Stimulated activated CD8-positive, alpha-beta memory T cell treated with anti-CD3 and anti-CD28 coated beads, Interleukin-15, amount 100 ng/mL, for 24 hours (primary cell): Measurements from ENCODE around the gene RNF144A.
"Not testable (repeated sequence)": the region's sequence is repeated elsewhere in the genome, so short reads cannot be mapped to it uniquely, and the experiment has no call there.

Source experiments
- DNase-seq: peaks from one replicate; pipeline ENCODE4 v3.0.0-alpha.2; 2020; ENCODE audit warnings: low read depth

Gene RNF144A

GRCh38 chr2:6917071-6917760 lies at the start of gene RNF144A:
Gene RNF144A, plus strand, starts transcription at chr2:6917412. Its CDS starts 79,515 bp downstream, at chr2:6996927.
- DNase-seq: peak; percentile 68

DNA sequence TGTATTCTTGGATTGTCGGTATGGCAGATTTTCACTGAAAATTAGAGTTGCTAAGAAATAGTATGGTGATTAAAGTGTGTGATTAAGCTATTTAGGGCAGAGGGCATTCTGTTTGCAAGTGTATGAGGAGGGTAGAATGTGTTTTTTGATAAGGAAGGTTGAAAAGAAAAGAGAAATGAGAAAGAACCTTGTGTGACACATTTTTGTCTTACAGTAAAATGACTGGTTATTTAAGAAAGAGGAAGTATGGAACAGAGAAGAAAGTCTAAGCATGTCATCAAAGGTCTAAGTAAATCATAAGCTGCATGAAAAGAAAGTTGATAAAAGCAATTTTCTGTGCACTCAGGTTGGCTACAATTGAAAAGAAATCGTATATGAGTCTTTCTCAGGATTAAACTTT lies 44.8 kb upstream of the RNF144A start:
- no peak for DNase-seq

DNA sequence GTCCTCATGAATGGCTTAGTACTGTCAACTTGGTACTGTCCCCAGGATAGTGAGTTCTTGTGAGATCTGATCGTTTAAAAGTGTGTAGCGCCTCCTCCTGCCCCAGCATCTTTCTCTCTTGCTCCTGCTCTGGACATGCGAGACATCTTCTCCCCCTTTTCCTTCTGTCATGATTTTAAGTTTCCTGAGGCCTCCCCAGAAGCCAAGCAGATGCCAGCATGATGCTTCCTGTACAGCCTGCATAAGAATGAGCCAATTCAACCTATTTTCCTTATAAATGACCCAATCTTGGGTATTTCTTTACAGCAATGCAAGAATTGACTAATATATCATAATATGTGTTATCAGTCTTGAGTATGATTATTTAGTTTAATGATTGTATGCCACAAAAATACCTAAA lies 43.2 kb upstream of the RNF144A start:
- DNase-seq: no peak

GRCh38 chr2:6876309-6876708 lies 40.9 kb upstream of the RNF144A start:
- no peak for DNase-seq

GRCh38 chr2:6877402-6878304 lies 39.6 kb upstream of the RNF144A start, which contains the start of gene RSAD2:
Gene RSAD2, plus strand, starts transcription at chr2:6877777. Its CDS starts 24 bp downstream, at chr2:6877801.
- DNase-seq: no peak

- DNase-seq: no peak
These were observed 38.7 kb upstream of the RNF144A start for GRCh38 chr2:6878549-6878948.

DNA sequence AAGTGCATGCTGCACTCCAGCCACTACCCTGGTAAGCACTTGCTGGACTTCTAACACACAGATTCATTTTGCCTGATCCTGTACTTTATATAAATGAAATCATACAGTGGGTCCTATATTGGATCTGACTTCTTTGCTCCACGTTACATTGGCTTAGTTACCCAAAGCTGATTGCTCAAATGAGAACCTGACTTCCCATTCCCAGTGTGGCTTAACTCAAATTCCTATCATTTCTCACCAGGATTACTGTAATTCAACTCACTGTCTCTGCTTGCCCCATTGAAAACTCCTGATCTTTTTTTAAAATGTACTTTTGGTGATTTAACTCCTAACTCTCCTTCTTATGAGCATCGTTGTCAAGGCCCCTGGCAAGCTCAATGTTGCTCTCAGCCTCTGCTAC lies 38.2 kb upstream of the RNF144A start:
- DNase-seq: no peak

GRCh38 chr2:6880200-6880733 lies 36.9 kb upstream of the RNF144A start:
- DNase-seq: no peak

GRCh38 chr2:6881046-6881445 lies 36.2 kb upstream of the RNF144A start:
- no peak for DNase-seq

- no peak for DNase-seq
These were observed 35.7 kb upstream of the RNF144A start for GRCh38 chr2:6881516-6881915.

DNA sequence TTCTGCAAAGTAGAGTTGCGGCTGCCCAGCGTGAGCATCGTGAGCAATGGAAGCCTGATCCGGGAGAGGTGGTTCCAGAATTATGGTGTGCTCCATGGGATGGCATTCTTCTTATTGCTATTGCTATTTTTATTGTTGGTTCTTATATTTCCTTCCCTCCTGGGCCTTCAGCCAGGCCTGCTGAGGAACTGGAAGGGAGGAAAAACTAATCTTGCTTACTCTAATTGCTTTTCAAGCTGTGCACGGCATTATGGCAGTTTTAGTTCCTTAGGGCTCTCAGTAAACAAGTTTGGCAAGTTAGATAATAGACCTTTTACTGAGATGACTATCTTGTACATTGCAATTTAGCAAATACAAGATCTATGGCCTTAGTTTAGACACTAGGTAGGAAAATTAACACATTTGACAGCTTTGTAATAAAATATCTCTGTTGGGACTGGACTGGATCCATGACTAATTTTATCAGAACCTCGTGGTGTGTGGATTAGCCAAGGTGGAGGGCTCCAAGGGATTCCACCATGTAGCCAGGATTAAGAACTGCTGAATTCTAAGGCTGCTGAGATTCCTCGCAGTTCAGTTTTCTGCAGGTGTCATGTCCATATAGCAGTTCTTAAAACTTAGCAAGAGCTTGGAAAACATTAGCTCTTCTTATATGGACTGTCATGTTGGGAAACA lies 33.6 kb upstream of the RNF144A start:
- no peak for DNase-seq

- DNase-seq: no peak
These were observed 31.7 kb upstream of the RNF144A start for GRCh38 chr2:6885551-6885950.

DNA sequence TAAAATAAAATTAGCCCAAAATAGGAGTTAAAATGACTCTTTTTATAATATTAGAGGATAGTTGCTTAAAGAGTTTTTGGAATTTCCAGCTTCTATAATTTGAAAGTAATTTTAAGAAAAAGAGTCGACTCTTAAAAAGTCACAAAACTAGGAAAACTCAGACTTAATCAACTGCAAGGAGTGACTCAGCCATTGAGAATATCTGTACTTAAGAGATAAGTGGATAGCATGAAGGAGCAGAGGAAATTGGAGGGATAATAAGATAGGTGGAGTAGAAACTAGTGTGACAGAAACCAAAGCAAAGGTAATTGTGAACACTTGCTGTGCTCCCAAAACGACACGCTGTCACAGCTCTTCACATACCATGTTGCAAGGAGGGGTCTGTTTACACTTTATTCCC lies 31.2 kb upstream of the RNF144A start:
- no peak for DNase-seq

DNA sequence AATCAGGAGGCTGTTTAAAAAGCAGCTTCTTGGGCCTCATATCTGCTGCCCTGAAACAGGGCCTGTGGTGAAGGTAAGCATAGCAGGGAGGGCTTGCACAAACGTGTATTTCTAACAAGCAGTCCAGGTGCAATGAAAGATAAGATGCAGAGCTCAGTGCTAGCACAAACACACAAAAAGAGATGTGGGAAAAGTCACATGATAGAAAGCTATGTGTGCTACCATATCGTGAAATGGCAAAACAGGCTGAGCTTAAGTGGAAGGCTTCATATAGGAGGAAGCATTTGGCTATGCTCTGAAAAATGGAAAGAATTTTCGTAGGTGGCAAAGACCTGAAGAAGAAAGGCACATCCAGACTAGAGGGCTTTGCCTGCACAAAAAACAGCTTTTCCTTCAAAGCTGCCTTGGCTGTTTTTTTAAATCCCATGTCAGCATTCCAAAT lies 29.4 kb upstream of the RNF144A start:
- no peak for DNase-seq

GRCh38 chr2:6888724-6889123 lies 28.5 kb upstream of the RNF144A start:
- DNase-seq: no peak

DNA sequence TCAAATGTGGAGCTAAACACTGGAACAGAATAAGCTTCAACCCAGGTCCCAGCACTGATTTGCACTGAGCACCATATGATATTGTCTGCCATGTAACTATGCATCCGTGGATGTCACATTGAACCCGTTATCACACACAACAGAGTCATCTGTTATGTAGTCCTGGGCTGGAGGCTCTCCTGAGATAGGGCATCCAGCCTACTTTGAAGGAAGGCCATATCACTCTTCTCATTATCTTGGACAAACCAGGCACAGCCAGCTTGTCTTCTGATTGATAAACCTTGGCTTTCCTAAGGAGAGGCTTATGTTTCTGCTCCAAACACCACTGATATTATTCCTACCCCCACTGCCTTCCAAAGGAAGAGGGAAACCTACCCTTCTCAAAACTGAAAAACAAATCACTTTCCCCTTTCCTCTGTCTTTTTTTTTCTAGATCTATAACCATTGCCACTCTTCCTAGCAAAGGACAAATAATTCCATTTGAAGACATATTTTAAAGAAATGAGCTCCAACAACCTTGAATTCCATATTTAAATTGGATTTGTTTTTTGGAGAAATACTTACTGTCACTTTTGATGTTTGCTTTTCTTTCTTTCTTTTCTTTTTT lies 23.2 kb upstream of the RNF144A start:
- no peak for DNase-seq

GRCh38 chr2:6896930-6897759 lies 20.1 kb upstream of the RNF144A start:
- DNase-seq: no peak

DNA sequence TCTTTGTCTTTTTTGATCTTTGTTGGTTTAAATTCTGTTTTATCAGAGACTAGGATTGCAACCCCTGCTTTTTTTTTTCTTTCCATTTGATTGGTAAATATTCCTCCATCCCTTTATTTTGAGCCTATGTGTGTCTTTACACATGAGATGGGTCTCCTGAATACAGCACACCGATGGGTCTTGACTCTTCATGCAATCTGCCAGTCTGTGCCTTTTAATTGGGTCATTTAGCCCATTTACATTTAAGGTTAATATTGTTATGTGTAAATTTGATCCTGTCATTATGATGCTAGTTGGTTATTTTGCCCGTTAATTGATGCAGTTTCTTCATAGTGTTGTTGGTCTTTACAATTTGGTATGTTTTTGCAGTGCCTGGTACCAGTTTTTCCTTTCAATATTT lies 14.6 kb upstream of the RNF144A start:
- not testable (repeated sequence) for DNase-seq

GRCh38 chr2:6905668-6906067 lies 11.5 kb upstream of the RNF144A start:
- no peak for DNase-seq

- no peak for DNase-seq
These were observed 11.0 kb upstream of the RNF144A start for GRCh38 chr2:6906165-6906741.

GRCh38 chr2:6908291-6908690 lies 8.9 kb upstream of the RNF144A start:
- no peak for DNase-seq
